HK-2 (cell line): ENCODE measurements around the gene CRISPLD2.

Experiments used
- DNase-seq: peaks from one replicate; pipeline ENCODE4 v3.0.0-alpha.2; 2018; ENCODE audit not compliant: unreplicated experiment

Gene CRISPLD2

DNA sequence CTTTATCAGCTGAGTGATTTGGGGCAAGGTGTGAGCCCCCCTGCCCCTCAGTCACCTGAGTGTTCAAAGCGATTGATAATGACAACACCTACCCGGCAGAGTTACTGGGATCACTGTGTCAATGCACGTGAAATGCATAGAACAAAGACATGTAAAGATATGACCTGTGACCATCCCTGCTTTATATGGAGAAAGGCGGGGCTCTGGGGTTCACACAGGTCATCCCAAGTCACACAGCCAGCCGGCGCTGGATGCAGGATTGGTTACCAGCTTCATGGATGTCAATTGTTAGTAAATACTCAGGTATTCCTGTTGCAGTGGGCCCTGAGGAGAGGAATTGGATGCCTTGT lies 64.4 kb downstream of the CRISPLD2 start:
- DNase-seq, result no peak

DNA sequence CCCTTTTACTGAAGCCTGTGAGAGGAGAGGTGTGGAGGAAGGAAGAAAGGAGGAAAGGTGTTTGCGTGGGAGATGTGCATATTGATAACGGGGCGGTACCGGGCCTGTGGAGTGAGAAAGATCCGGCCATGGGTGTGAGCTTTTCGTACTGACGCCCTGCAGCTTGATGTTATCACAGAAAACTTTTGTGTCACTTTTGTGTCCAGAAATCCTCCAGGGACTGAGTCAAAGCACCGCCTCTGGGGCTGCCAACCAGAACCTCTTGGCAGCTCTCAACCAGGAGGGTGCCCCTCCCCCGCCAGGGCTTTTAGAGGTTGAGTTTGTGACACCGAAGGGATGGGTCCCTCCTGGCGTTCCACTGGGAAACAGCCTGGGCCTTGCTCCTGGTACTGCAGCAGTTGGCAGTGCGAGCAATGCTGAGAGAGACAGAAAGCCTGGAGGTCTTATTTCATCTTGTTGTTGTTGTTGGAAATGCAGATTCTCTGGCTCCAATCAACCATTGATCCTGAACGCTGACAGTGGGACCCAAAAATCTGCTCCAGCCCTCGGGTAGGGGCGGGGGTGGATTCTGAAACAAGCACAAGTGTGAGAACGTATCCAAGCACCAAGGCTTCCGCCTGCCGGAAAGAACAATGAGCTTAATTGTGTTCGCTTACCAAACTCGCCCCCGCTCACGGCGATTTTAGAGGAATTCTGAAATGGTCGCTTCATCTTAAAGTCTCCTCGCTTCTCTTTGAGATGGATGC lies 65.0 kb downstream of the CRISPLD2 start:
- no peak for DNase-seq

DNA sequence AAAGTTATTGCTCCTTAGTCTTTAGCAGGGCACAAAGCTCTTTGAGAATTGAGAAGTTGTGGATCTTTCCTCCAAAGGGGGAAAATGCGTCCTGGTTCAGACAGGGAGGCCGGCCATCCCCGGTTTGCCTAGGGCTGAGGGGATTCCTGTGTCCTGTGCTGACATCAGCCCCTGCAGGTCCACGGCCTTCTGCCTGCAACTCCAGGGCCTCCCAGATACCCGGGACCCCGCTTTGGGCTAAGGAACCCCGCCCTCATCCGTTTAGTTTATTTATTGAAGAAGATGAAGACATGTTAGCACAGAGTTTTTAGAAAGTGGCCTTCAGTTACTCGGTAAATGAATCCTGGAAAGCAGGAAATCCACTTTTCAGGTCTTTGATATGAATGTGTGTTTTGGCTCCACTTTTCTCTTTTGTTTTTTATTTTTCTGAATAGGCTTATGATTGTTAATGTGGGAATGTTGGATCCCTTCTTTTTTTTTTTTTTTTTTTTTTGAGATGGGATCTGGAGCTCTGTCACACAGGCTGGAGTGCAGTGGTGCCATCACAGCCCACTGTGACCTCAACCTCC lies 65.6 kb downstream of the CRISPLD2 start:
- no peak for DNase-seq

DNA sequence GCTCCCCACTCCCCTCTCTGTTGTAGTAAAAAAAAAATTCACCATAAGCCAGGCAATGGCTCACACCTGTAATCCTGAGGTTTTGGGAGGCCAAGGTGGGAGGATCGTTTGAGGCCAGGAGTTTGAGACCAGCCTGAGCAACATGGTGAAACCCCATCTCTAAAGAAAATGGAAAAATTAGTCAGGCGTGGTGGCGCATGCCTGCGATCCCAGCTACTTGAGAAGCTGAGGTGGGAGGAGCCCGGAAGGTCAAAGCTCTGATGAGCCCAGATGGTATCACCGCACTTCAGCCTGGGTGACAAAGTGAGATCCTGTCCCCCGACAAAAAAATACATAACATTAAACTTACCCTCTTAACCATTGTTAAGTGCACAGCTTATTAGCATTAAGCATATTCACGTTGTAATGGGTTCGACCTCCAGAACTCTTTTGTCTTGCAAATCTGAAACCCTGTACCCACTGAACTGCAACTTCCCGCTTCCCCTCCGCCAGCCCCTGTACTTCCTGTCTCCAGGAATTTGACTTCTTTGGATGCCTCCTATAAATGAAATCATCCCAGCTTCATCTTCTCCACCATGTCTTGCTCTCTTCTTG lies 66.8 kb downstream of the CRISPLD2 start:
- no peak for DNase-seq

DNA sequence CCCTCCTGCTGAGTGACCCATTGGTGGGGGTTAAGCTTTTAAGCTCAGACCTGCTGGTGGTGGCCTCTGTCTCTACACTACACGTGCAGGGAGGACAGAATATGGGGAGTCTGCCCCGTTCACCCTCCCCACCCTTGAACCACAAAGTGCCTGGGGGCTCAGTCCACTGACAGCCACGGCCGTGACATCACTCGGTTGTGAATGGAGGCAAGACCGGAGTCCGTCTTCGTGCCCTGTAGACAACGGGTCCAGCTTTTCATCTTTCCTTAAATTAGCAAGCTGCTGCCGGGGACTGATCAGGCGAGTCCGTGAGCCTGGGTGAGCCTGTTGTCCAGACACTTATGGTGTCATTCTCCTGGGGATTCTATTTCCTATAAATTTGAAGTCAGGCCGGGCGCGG lies 67.4 kb downstream of the CRISPLD2 start:
- no peak for DNase-seq

DNA sequence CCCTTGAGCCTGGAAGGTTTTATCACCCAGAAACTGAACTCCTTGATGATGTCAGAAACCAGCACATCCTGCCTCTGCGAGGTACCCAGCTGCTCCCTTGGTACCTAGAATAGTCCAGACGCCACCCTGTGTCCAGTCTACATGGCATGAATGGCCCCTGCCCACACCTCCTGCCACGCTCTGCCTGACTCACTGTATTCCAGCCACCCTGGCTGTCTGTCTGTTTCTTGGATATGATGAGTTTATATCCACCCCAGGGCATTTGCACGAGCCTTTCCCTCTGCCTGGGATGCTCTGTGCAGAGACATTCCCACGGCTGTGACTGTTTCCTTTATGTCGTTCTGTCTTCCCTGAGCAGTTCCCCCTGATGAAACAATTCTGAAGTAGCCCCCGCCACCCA lies 68.7 kb downstream of the CRISPLD2 start:
- no peak for DNase-seq

DNA sequence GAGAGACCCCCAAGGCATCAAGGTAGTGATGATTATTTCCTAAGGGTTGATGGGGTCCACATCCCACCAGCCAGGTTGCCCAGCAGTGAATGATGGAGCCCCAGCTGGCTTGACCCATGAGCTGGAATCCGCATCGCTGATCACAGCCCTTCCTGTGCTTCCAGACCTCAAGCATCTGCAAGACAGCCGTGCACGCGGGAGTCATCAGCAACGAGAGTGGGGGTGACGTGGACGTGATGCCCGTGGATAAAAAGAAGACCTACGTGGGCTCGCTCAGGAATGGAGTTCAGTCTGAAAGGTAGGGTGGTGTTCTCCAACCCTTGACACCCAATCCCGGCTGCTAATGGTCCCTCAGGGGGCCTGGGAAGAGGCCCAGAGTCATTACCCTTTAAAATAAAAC lies 69.3 kb downstream of the CRISPLD2 start:
- no peak for DNase-seq

DNA sequence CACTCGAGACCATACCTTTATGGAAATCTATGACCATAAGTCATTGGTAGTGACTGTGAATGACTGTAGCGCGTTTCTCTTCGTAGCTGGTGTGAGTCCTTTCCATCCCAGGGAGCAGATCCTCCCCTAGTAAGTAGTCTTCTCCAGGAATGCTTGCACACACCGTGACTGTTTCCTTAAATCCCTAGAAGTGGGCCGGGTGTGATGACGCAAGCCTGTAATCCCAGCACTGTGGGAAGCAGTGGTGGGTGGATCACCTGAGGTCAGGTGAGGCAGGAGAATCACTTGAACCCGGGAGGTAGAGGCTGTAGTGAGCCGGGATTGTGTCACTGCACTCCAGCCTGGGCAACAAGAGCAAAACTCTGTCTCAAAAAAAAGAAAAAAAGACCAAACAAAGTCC lies 70.6 kb downstream of the CRISPLD2 start:
- no peak for DNase-seq

DNA sequence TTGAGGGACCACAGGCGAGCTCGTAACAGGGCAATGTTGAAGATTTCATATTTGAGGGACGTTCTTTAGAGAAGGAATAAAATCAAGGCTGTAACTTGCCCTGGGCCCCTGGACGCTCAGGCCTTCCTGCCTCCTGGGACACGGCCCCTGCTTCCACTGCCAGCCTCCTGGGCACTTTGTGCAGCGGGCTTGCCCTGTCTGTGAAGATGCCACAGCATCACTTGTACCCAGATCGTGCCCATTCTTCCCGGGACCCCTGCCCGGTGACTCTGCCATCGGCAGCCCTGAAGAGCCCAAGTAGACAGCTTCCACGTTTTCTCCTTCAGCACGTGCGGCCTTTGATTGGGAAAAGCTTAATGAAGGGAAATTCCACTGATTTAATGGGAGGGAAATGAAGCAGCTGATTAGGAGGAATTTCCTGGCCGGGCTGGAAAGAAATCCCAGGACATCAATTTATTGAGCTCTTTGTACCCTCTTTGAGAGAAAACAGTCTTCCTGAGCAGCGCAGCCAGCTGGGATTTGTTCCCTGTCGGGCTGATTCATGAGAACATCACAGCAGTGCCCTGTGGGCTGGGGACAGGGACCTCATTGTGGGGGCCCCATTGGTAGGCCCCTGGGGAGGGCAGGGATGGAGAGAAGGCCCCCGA lies 71.5 kb downstream of the CRISPLD2 start:
- no peak for DNase-seq

DNA sequence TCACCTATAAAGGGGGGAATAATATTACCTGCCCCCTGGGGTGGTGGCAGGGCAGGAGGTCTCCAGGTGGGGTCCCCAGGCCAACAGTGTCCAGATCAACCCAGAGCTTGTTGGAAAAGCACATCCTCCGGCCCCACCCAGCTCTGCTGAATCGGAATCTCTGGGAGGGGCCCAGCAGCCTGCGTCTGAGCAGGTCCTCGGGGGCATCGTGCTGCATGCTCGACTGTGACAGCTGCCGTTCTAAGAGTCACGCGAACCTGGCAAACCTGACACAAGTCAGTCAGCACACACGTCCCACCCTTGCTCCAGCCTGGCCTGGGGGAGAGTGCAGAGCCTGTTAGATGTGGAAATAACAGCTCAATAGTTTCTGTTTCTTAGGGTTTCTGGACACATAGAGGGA lies 72.3 kb downstream of the CRISPLD2 start:
- DNase-seq, result no peak

DNA sequence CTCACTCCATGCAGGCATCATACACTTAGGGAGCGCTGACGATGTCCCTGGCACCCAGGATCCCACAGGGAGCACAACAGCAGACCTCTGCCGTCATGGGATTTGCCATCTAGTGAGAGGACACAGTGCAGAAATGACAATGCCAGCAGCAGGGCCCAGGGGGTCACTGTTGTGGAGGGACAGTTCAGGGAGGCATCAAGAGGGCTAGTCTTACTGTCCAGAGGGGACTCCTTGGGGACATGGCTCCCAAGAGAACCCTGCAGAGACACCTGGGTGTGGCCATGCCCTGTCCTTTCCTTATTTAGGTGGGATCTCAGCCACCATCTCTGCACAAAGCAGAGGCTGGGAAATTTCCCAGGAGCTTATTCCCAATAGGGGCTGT lies 73.7 kb downstream of the CRISPLD2 start:
- no peak for DNase-seq

DNA sequence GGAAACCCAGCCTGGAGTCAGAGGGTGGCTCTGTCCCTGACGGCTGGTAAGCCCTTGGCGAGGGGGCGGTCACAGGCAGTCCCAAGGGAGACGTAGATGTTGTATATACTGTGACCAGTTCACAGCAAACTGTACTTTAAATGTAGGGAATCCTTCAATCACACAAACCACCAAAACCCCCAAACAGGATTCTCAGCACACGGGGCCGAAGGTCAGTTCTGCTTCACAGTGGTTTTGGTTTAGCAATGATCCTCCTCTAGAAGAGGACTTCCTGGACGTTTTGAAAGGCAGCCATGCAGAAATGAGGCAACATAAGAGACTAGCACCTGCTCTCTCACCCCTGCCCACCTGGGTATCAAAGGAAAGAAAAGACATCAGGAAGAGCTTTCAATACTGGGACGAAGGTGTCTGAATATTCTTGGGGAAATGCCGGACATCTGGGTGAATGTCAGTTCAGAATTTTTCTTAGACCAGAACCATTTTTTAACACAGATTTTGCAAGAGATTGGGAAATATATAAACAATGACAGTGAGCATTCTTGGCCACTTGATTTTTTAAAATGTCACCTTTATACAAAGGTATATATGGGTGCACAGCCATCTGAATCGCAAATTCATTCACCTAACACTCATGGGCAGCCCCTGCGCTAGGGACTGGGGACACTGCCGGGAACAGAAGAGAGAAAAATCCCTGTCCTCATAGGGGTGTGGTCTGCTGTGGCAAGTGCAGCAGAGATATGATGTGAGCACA lies 74.2 kb downstream of the CRISPLD2 start:
- no peak for DNase-seq

DNA sequence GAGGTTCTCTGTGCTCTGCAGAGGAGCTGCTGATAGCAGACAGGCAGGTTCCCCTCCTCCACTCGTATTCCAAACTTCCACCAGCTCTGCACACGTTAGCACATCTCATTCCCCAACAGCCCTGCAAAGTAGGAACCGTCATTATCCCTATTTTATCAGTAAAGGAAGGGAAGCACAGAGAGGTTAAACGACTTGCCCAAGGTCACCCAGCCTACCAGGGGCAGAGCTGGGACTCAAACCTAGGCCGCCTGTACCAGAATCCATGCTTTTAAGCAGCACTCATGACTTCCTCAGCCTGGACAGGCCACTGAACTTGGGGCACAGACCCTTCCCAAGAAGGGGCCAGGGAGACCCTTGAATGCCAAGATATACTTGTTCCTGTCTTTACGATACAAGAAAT lies 75.2 kb downstream of the CRISPLD2 start:
- DNase-seq, result no peak

DNA sequence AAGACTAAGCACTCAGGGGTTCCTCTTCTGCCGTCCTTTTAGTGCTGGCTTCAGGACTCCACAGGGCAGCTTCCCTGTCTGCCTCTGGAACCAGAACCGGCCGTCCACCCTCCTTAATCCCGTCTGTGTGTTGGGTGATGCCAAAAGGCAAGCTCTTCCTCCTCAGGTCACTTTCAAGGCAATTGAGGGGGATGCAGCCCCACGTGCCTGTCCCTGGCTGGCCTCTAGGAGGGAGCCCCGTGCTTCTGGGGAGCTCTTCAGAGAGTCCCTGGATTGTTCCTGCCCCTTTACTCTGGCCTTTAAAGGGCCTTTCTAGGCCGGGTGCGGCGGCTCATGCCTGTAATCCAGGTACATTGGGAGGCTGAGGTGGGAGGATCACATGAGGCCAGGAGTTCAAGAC lies 77.1 kb downstream of the CRISPLD2 start:
- DNase-seq, result no peak

DNA sequence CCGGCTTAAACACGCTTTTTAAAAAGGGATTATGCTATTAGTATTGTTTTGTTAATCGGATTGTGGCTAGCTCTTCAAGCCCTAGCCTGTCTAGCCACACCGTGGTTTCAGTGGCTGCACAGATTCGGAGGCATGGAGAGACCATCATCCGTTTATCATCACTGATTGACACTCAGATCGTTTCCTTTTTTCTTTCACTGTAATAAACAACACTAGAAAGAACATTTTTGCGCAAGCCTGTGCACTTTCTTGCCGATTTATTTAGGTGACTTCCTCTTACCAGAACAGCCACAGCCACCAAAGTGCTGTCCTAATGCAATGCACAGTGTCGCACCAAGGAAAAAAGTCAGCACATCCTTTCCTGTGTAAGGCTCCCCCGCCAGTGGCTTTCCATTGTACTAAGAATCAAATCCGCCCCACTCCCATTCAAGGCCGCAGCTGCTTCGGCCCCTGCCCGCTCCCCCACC lies 78.2 kb downstream of the CRISPLD2 start:
- DNase-seq, result no peak

DNA sequence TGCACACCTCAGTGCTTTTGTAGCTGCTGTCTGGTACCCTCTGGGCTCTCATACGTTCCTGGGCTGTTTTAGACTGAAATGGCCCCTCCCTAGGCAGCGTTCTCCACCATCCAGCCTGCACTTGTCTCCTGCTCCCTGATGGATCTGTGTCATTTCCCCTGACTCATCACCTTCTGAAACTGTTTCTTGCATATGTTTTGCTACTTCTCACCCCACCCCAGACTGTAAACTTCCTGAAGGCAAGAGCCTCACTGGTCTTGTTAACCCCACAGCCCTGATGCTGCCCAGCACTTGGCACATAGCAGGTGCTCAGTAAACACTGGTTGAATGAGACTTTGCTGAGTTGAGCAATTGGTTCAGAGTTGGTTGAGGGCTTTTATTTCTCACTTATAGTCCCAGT lies 78.7 kb downstream of the CRISPLD2 start:
- DNase-seq, result no peak

DNA sequence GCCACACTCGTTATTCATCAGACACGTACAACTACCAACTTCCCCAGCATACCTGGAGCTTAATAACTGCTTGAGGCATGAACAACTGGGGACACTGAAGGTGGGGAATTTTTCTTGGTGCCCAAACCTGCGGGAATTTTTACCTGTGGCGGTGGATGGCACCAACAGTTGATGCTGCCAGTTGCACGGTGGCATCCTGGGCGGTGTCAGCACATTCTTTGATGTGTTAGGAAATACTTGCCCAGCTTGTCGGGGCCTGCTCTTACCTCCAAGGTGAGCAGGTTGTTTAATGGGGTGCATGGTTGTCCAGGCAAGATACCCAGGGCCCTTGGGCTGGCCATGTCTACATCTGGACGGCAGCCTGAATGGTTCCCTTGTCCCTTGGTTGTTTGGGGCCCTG lies 79.6 kb downstream of the CRISPLD2 start:
- no peak for DNase-seq

DNA sequence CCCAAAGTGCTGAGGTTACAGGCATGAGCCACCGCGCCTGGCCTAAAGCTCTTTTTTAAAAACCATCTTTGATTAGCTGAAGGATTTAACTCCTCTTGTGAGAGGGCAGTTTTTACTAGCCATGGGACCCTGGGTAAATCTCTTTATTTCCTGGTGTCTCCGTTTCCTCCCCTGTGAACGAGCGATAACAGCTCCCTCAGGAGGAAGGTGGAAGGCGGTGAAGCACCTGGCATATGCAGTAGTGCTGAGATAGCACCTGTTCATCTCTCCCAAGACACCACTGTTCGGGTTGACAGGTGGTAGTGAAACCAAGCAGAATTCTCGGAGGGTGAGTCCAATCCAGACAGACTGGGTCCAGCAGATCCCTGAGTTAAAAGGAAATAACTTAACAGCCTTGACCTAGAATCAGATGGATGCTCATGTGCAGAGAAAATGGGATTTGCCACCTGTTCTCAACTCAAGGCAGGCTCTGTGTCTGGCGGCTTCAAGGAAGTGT lies 86.2 kb downstream of the CRISPLD2 start:
- no peak for DNase-seq

DNA sequence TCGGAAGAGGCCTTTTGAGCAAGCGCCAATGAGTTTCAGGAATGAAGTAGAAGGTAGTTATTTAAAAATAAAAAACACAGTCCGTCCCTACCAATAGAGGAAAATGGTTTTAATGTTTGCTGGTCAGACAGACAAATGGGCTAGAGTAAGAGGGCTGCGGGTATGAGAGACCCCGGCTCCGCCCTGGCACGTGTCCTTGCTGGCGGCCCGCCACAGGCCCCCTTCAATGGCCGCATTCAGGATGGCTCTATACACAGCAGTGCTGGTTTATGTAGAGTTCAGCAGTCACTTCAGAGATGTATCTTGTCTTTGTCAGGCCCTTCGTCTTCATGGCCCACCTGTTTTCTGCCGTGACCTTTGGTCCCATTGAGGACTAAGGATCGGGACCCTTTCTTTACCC lies 87.3 kb downstream of the CRISPLD2 start:
- DNase-seq, result no peak

DNA sequence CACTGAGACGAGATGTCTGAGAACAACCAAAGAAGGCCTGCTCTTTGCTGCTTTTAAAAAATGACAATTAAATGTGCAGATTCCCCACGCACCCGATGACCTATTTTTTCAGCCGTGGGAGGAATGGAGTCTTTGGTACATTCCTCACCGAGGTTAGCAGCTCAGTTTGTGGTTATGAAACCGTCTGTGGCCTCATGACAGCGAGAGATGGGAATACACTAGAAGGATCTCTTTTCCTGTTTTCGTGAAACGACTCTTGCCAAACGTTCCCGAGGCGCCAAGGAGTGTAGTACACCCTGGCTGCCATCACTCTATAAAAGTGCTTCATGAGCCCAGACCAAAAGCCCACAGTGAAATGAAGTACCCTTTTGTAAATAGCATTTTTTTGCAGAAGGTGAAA lies 87.8 kb downstream of the CRISPLD2 start:
- no peak for DNase-seq

DNA sequence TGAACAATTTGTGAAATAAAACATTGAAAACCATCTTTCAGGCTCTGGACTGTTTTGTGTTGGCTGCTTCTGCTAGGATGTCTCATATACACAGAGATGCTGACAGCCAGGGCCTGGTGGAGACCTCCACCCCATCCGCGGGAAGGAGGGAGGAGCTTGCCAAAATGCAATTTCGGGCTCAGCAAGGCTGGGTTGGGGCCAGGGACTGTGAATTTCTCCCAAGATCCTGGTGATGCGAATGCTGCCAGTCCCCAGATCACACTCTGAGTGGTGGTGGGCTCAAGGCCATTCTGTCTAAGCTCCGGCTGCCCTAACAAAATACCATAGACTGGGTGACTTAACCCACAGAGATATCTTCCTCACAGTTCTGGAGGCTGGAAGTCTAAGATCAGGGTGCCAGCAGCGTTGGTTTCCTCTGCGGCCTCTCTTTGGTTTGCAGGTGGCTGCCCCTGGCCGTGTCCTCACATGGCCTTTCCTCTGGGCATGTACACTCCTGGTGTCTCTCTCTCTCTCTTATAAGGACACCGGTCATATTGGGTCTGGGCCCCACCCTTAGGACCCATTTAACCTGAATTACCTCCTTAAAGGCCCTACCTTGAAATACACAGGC lies 89.8 kb downstream of the CRISPLD2 start:
- no peak for DNase-seq
